ENCODE measurements around the gene CXCL9. TPM values are rescaled to one million over a fixed set of nuclear protein-coding genes. Genes with fewer than 3 reads are reported as not detected.
"Not testable (repeated sequence)": the region's sequence is repeated elsewhere in the genome, so short reads cannot be mapped to it uniquely, and the experiment has no call there.

Gene CXCL9
- total and polyA plus RNA-seq, 2 donors (not counting 1 experiment from before 2014, with no cell fraction given): not detected

- H3K9ac ChIP-seq (ENCODE audit: low read length): no peak overlapping the region
- intact Hi-C loops (cut with micrococcal nuclease): no loop called here
- no peak overlapping the region for H3K4me3 Mint-ChIP-seq
Observed at GRCh38 chr4:75968084-75968483, 39.2 kb downstream of the CXCL9 start.

GRCh38 chr4:75963558-75963957 lies 43.8 kb downstream of the CXCL9 start:
- H3K4me3 Mint-ChIP-seq: no peak overlapping the region
- no peaks in the 10 kb centered on the region for H3K79me2 ChIP-seq (ENCODE audit: control insufficient read depth, insufficient read depth, low read length)
- peaks cover 14 to 75% of the 10 kb centered on the region in 2 experiments for H3K36me3 ChIP-seq (replicated peaks in 1 of 2; ENCODE audit: control extremely low read depth in 1 of 2, control insufficient read depth in 1 of 2, extremely low read depth in 1 of 2, insufficient read depth in 2 of 2, low read length in 1 of 2)
- H3K27me3 ChIP-seq (replicated peaks in 1 of 4; ENCODE audit: control extremely low read depth in 1 of 4, control insufficient read depth in 3 of 4, insufficient read depth in 4 of 4, low read length in 3 of 4): no peaks in the 10 kb centered on the region
- ChIA-PET CTCF (no interaction called here), POLR2A (no interaction called here)
- H3K4me2 ChIP-seq (replicated peaks; ENCODE audit: low read depth, low read length, poor library complexity, severe bottlenecking): no peak overlapping the region
- H3K4me1 ChIP-seq (ENCODE audit: control insufficient read depth in 2 of 2, insufficient read depth in 2 of 2, low read length in 2 of 2): no peaks in the 10 kb centered on the region
- DNase-seq (no peak), ATAC-seq (ENCODE audit: low read depth) (no peak)
- no peak overlapping the region for H3K27ac Mint-ChIP-seq
- no peak overlapping the region for H3K27ac ChIP-seq (ENCODE audit: low read length in 2 of 2)
- 100% methylated on average over 1 of the region's 2 CpGs for WGBS (ENCODE audit: insufficient coverage)
- TF ChIP-seq CTCF (IDR thresholded peaks at IDR 0.05): no peak
- TF ChIP-seq EZH2 (IDR thresholded peaks at IDR 0.05; ENCODE audit: borderline replicate concordance, insufficient read depth, low read depth, low read length, poor library complexity, severe bottlenecking): no peak
- no peak overlapping the region for H2AFZ ChIP-seq (ENCODE audit: insufficient read depth, low read depth, low read length, poor library complexity, severe bottlenecking)
- intact Hi-C loops (cut with micrococcal nuclease): no loop called here
- H3K4me3 ChIP-seq (ENCODE audit: control extremely low read depth in 1 of 5, extremely low read depth in 1 of 5, insufficient read depth in 1 of 5, low read depth in 2 of 5, low read length in 4 of 5): no peak overlapping the region
- H3K9ac ChIP-seq (ENCODE audit: low read length): no peak overlapping the region
- no peaks in the 10 kb centered on the region for H4K20me1 ChIP-seq (ENCODE audit: control insufficient read depth, insufficient read depth, low read length, poor library complexity, severe bottlenecking)
- H3K9me3 ChIP-seq (ENCODE audit: control extremely low read depth in 1 of 3, control insufficient read depth in 2 of 3, insufficient read depth in 1 of 3, low read length in 2 of 3): peaks cover 0 to 4% (median 3%) of the 10 kb centered on the region in 3 donors
- H3K27me3 Mint-ChIP-seq: no peaks in the 10 kb centered on the region
- H3K9me3 Mint-ChIP-seq (ENCODE audit: insufficient read depth): no peaks in the 10 kb centered on the region
- H3K4me1 Mint-ChIP-seq: no peaks in the 10 kb centered on the region

More at GRCh38 chr4:75968084-75968483, 39.2 kb downstream of the CXCL9 start:
- Histone ChIP-seq H3K9me3 (ENCODE audit: control extremely low read depth in 1 of 3, control insufficient read depth in 2 of 3, insufficient read depth in 1 of 3, low read length in 2 of 3) (peaks cover 0 to 4% (median 3%) of the 10 kb centered on the region in 3 donors), H3K27me3 (replicated peaks in 1 of 4; ENCODE audit: control extremely low read depth in 1 of 4, control insufficient read depth in 3 of 4, insufficient read depth in 4 of 4, low read length in 3 of 4) (no peaks in the 10 kb centered on the region), H2AFZ (ENCODE audit: insufficient read depth, low read depth, low read length, poor library complexity, severe bottlenecking) (no peak overlapping the region), H3K27ac (ENCODE audit: low read length in 2 of 2) (no peak overlapping the region), H3K4me1 (ENCODE audit: control insufficient read depth in 2 of 2, insufficient read depth in 2 of 2, low read length in 2 of 2) (no peaks in the 10 kb centered on the region), H3K4me2 (replicated peaks; ENCODE audit: low read depth, low read length, poor library complexity, severe bottlenecking) (no peak overlapping the region), H3K79me2 (ENCODE audit: control insufficient read depth, insufficient read depth, low read length) (no peaks in the 10 kb centered on the region), H3K4me3 (ENCODE audit: control extremely low read depth in 1 of 5, extremely low read depth in 1 of 5, insufficient read depth in 1 of 5, low read depth in 2 of 5, low read length in 4 of 5) (no peak overlapping the region), H3K36me3 (replicated peaks in 1 of 2; ENCODE audit: control extremely low read depth in 1 of 2, control insufficient read depth in 1 of 2, extremely low read depth in 1 of 2, insufficient read depth in 2 of 2, low read length in 1 of 2) (peaks cover 14 to 82% of the 10 kb centered on the region in 2 experiments), H4K20me1 (ENCODE audit: control insufficient read depth, insufficient read depth, low read length, poor library complexity, severe bottlenecking) (no peaks in the 10 kb centered on the region)
- ATAC-seq (ENCODE audit: low read depth) (no peak), DNase-seq (no peak)
- POLR2A ChIA-PET: no interaction called here
- WGBS (ENCODE audit: insufficient coverage): no CpG with 5 or more reads among the region's 3 CpGs
- Mint-ChIP-seq H3K9me3 (ENCODE audit: insufficient read depth) (no peaks in the 10 kb centered on the region), H3K4me1 (no peaks in the 10 kb centered on the region), H3K27me3 (no peaks in the 10 kb centered on the region), H3K27ac (no peak overlapping the region)
- CTCF ChIA-PET: no interaction called here
- no peak for TF ChIP-seq CTCF (IDR thresholded peaks at IDR 0.05)
- no peak for TF ChIP-seq EZH2 (IDR thresholded peaks at IDR 0.05; ENCODE audit: borderline replicate concordance, insufficient read depth, low read depth, low read length, poor library complexity, severe bottlenecking)

GRCh38 chr4:75962072-75962471 lies 45.2 kb downstream of the CXCL9 start:
- H3K4me1 ChIP-seq (ENCODE audit: control insufficient read depth in 2 of 2, insufficient read depth in 2 of 2, low read length in 2 of 2); H2AFZ ChIP-seq (ENCODE audit: insufficient read depth, low read depth, low read length, poor library complexity, severe bottlenecking); ATAC-seq (ENCODE audit: low read depth); POLR2A ChIA-PET; H3K79me2 ChIP-seq (ENCODE audit: control insufficient read depth, insufficient read depth, low read length); H3K4me1 Mint-ChIP-seq; H3K9me3 Mint-ChIP-seq (ENCODE audit: insufficient read depth); H3K27me3 Mint-ChIP-seq; H3K4me2 ChIP-seq (replicated peaks; ENCODE audit: low read depth, low read length, poor library complexity, severe bottlenecking); H3K9ac ChIP-seq (ENCODE audit: low read length); H3K9me3 ChIP-seq (ENCODE audit: control extremely low read depth in 1 of 3, control insufficient read depth in 2 of 3, insufficient read depth in 1 of 3, low read length in 2 of 3); H3K27me3 ChIP-seq (replicated peaks in 1 of 4; ENCODE audit: control extremely low read depth in 1 of 4, control insufficient read depth in 3 of 4, insufficient read depth in 4 of 4, low read length in 3 of 4); H4K20me1 ChIP-seq (ENCODE audit: control insufficient read depth, insufficient read depth, low read length, poor library complexity, severe bottlenecking); H3K27ac Mint-ChIP-seq; H3K27ac ChIP-seq (ENCODE audit: low read length in 2 of 2); H3K4me3 ChIP-seq (ENCODE audit: control extremely low read depth in 1 of 5, extremely low read depth in 1 of 5, insufficient read depth in 1 of 5, low read depth in 2 of 5, low read length in 4 of 5); DNase-seq; H3K4me3 Mint-ChIP-seq; intact Hi-C loops (cut with micrococcal nuclease): not testable (repeated sequence)
- WGBS (ENCODE audit: insufficient coverage): no CpG with 5 or more reads among the region's 4 CpGs
- peaks cover 13 to 76% of the 10 kb centered on the region in 2 experiments for H3K36me3 ChIP-seq (replicated peaks in 1 of 2; ENCODE audit: control extremely low read depth in 1 of 2, control insufficient read depth in 1 of 2, extremely low read depth in 1 of 2, insufficient read depth in 2 of 2, low read length in 1 of 2)
- CTCF ChIA-PET: interaction anchor here (1.4 kb wide), 1 partner anchor 46 kb away, joined by 4 read pairs; no protein-coding TSS in a partner anchor

Measured in B cell (primary cell).